Prostate gland (tissue), 2 donors: ENCODE measurements around the gene ARMH3. TPM values are rescaled to one million over a fixed set of nuclear protein-coding genes. Genes with fewer than 3 reads are reported as not detected.

Experiments
- DNase-seq: peaks from one replicate; pipeline ENCODE4 v3.0.0-alpha.2; 2019; ENCODE audit warnings: low spot score
- H3K27ac ChIP-seq, 2 donors: fragments of 200-600 bp; sonication (generic); 2 replicates each; pipeline ENCODE4 v1.5.1; 2017 to 2019
- H3K27me3 ChIP-seq: fragments of 200-600 bp; sonication (generic); replicated peaks from 2 replicates; pipeline ENCODE4 v1.5.1; 2019; ENCODE audit not compliant: insufficient read depth
- H3K36me3 ChIP-seq, 2 donors: fragments of 200-600 bp; sonication (generic); 1 replicate in 1 of 2; 2 replicates in 1 of 2; pipeline versions ENCODE4 v1.5.1 to v1.8.1; 2017 to 2019
- H3K4me1 ChIP-seq: fragments of 200-600 bp; sonication (generic); replicated peaks from 2 replicates; pipeline ENCODE4 v1.5.1; 2019
- H3K4me3 ChIP-seq, 2 donors: fragments of 200-600 bp; sonication (generic); 2 replicates each; pipeline ENCODE4 v1.5.1; 2017 to 2019
- H3K9me3 ChIP-seq: fragments of 200-600 bp; sonication (generic); 2 replicates; pipeline ENCODE4 v1.5.1; 2017
- POLR2A ChIP-seq: fragments of 450-650 bp; IDR thresholded peaks from one replicate; pipeline ENCODE4 v1.6.1; 2016; ENCODE audit warnings: antibody characterized with exemption, mild to moderate bottlenecking
- POLR2AphosphoS5 ChIP-seq: sonication (generic); formaldehyde crosslinking; IDR thresholded peaks from one replicate; pipeline ENCODE4 v1.6.1; 2017; ENCODE audit warnings: antibody characterized with exemption
- WGBS: methylation state at CpG from one replicate; pipeline ENCODE4 v1.1.5; 2018; 5-methylcytosine and 5-hydroxymethylcytosine counted together
- intact Hi-C: fragments of 100-400 bp; cut with DNase I; formaldehyde crosslinking; loops from one replicate; pipeline ENCODE4 v1.14.2; 2022
- total RNA-seq, 2 donors: library from RNA; depleted of rRNA; stranded (reverse); fragments of >200 nt; gene quantifications; one replicate each; pipeline ENCODE4 v1.1.0, GENCODE V29; 2016
- TF ChIP-seq, protein P1 (sequence below), 4 experiments: fragments of 200-600 bp in 2 of 4; fragments of 450-650 bp in 2 of 4; sonication (generic) in 2 of 4; IDR thresholded peaks; 1 replicate in 3 of 4; 2 replicates in 1 of 4; pipeline ENCODE4 v1.5.1; 2016 to 2019; ENCODE audit warnings: antibody characterized with exemption in 4 of 4, mild to moderate bottlenecking in 2 of 4, moderate library complexity in 2 of 4

Gene ARMH3
- total RNA-seq, 2 donors from 2014 or later: 15.1 to 20.5 TPM

- DNase-seq: no peak
- no peaks in the 10 kb centered on the region for H3K4me1 ChIP-seq
- no peaks in the 10 kb centered on the region for H3K27me3 ChIP-seq
- 80% methylated on average over 2 of the region's 2 CpGs for WGBS
- intact Hi-C loops: no loop called here
- TF ChIP-seq POLR2AphosphoS5 (no peak), POLR2A (no peak)
- TF ChIP-seq, protein P1, sequence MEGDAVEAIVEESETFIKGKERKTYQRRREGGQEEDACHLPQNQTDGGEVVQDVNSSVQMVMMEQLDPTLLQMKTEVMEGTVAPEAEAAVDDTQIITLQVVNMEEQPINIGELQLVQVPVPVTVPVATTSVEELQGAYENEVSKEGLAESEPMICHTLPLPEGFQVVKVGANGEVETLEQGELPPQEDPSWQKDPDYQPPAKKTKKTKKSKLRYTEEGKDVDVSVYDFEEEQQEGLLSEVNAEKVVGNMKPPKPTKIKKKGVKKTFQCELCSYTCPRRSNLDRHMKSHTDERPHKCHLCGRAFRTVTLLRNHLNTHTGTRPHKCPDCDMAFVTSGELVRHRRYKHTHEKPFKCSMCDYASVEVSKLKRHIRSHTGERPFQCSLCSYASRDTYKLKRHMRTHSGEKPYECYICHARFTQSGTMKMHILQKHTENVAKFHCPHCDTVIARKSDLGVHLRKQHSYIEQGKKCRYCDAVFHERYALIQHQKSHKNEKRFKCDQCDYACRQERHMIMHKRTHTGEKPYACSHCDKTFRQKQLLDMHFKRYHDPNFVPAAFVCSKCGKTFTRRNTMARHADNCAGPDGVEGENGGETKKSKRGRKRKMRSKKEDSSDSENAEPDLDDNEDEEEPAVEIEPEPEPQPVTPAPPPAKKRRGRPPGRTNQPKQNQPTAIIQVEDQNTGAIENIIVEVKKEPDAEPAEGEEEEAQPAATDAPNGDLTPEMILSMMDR (IDR thresholded peaks at IDR 0.05): no peak
- H3K4me3 ChIP-seq: no peak overlapping the region
- no peak overlapping the region for H3K27ac ChIP-seq
- no peaks in the 10 kb centered on the region for H3K9me3 ChIP-seq
- no peaks in the 10 kb centered on the region for H3K36me3 ChIP-seq
These were observed 34.8 kb upstream of the ARMH3 start for GRCh38 chr10:102090772-102091171.

DNA sequence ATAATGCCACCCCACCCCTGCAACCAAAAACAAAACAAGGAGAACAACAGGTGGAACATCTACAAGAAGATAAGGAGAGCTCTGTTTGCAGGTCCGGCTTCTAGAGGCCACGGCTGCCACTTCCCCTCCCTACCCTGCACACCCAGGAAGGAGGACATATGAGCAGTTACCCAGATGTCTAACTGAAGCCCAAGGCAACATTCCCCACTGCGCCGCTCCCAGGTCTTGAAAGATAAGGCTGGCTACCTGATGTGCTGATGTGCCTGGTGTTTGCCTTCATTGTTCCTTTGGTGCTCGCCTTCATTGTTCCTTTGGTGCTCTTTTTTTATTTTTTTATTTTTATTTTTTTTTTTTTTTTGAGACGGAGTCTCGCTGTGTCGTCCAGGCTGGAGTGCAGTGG lies 30.2 kb upstream of the ARMH3 start:
- Histone ChIP-seq H3K4me3 (no peak overlapping the region), H3K36me3 (no peaks in the 10 kb centered on the region), H3K4me1 (no peaks in the 10 kb centered on the region), H3K27ac (no peak overlapping the region), H3K9me3 (no peaks in the 10 kb centered on the region), H3K27me3 (no peaks in the 10 kb centered on the region)
- intact Hi-C loops: no loop called here
- WGBS: 95% methylated on average over 8 of the region's 8 CpGs
- no peak for DNase-seq
- TF ChIP-seq POLR2AphosphoS5: no peak
- TF ChIP-seq POLR2A: no peak
- TF ChIP-seq, protein P1 (IDR thresholded peaks at IDR 0.05): no peak

DNA sequence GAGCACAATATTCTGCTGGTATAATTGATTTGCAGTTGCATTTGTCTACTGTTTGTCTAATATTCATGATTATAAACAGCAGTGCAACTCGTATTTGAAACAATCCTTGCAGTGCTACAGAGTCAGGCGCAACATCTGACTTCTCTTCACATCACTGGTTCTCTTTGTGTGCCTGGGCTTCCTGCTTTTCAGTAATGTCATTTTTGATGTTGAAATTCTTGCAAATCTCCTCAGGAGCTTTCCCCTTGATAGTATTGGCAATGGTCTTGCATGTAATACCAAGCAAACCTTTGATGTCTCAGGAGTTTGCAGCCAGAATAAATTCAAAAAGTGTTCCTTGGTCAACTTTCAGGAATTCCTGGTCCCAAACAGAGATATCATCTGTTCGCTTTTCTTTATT lies 29.4 kb upstream of the ARMH3 start:
- no peak for DNase-seq
- H3K4me3 ChIP-seq: no peak overlapping the region
- no peaks in the 10 kb centered on the region for H3K36me3 ChIP-seq
- intact Hi-C loops: no loop called here
- H3K27me3 ChIP-seq: no peaks in the 10 kb centered on the region
- no peak overlapping the region for H3K27ac ChIP-seq
- no peaks in the 10 kb centered on the region for H3K9me3 ChIP-seq
- TF ChIP-seq, protein P1 (IDR thresholded peaks at IDR 0.05): no peak
- TF ChIP-seq POLR2AphosphoS5: no peak
- TF ChIP-seq POLR2A: no peak
- WGBS: 44% methylated on average over 3 of the region's 3 CpGs
- H3K4me1 ChIP-seq: no peaks in the 10 kb centered on the region

DNA sequence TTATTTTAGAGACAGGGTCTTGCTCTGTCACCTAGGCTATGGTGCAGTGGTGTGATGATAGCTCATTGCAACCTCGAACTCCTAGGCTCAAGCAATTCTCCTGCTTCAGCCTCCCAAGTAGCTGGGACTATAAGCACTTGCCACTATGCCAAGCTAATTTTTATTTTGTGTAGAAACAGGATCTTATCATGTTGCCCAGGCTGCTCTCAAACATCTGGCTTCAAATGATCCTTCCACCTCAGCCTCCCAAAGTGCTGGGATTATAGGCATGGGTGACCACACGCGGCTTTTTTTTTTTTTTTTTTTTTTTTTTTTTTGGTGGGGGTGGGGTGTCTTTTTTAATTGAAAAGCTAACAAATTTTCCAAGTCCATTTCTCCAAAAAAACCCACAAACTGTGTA lies 27.6 kb upstream of the ARMH3 start:
- H3K4me1 ChIP-seq: no peaks in the 10 kb centered on the region
- H3K9me3 ChIP-seq: no peaks in the 10 kb centered on the region
- H3K36me3 ChIP-seq: no peaks in the 10 kb centered on the region
- no peak overlapping the region for H3K27ac ChIP-seq
- intact Hi-C loops: no loop called here
- 96% methylated on average over 3 of the region's 3 CpGs for WGBS
- no peak for DNase-seq
- no peaks in the 10 kb centered on the region for H3K27me3 ChIP-seq
- no peak for TF ChIP-seq POLR2AphosphoS5
- TF ChIP-seq POLR2A: no peak
- TF ChIP-seq, protein P1 (IDR thresholded peaks at IDR 0.05): no peak
- H3K4me3 ChIP-seq: no peak overlapping the region

DNA sequence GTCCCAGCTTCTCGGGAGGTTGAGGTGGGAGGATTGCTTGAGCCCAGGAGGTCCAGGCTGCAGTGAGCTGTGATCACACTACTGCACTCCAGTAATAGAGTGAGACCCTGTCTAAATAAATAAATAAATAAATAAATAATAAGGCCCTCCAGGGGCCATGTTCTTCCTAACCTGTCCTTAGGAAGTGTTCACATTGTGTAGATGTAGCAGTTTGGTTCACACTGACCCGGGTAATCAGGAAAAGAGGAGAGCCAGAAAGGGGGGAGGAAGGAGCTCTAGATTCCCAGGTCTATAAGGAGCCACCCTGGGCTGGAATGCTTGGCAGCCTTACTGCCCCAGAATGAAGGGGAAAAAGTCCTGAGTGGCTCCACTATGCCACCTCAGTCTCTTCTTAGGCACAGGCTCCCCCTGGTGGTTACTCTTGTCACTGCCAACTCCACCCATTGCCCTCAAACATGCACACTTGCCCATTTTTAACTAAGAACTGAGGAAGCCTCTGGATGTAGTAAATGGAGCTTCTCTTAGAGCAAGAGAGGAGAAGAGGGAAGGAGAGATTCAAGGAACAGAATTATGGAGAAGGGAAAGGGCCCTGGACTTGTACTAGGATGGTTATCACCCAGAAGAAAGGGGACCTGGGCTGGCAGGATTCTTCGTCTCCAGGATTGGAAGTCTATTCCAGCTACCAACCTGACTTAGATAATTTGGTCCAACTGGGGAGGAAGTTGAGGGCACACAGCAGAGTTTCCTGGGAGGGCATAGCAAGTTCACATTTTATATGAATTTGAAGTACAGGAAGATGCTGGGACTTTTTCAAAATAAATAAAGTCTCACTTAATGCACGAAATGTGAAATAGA lies 16.9 kb upstream of the ARMH3 start:
- no peaks in the 10 kb centered on the region for H3K4me1 ChIP-seq
- peak; percentile 75 for DNase-seq
- intact Hi-C loops: no loop called here

More for the DNA sequence above, 16.9 kb upstream of the ARMH3 start:
- Histone ChIP-seq H3K27me3 (no peaks in the 10 kb centered on the region), H3K4me3 (no peak overlapping the region), H3K36me3 (no peaks in the 10 kb centered on the region), H3K9me3 (no peaks in the 10 kb centered on the region), H3K27ac (no peak overlapping the region)
- TF ChIP-seq, protein P1 (IDR thresholded peaks at IDR 0.05): peak; percentile 72 to 86 (median 78)
- no peak for TF ChIP-seq POLR2A
- peak; percentile 37 for TF ChIP-seq POLR2AphosphoS5
- 76% methylated on average over 4 of the region's 4 CpGs for WGBS
